BLaER1 treated with 17β-estradiol and CSF1 and Interleukin-3, amounts not matched to agents 10 nM and 100 nM (cell line): ENCODE results near the gene SNRNP200.

Experiments
- H3K27ac ChIP-seq, 11 experiments: shearing (Covaris generic); formaldehyde crosslinking; 2 replicates each; pipeline ENCODE4 v1.8.1; 2022
- H3K27me3 ChIP-seq, 11 experiments: shearing (Covaris generic); formaldehyde crosslinking; 2 replicates each; pipeline ENCODE4 v1.8.1; 2022
- H3K36me3 ChIP-seq, 11 experiments: shearing (Covaris generic); formaldehyde crosslinking; 2 replicates each; pipeline ENCODE4 v1.8.1; 2022
- H3K4me1 ChIP-seq, 10 experiments: shearing (Covaris generic); formaldehyde crosslinking; 2 replicates each; pipeline ENCODE4 v1.8.1; 2022
- H3K4me2 ChIP-seq, 11 experiments: shearing (Covaris generic); formaldehyde crosslinking; 2 replicates each; pipeline ENCODE4 v1.8.1; 2022
- H3K4me3 ChIP-seq, 10 experiments: shearing (Covaris generic); formaldehyde crosslinking; 2 replicates each; pipeline ENCODE4 v1.8.1; 2022
- H3K9ac ChIP-seq, 11 experiments: shearing (Covaris generic); formaldehyde crosslinking; 2 replicates each; pipeline ENCODE4 v1.8.1; 2022
- H3K9me3 ChIP-seq, 11 experiments: shearing (Covaris generic); formaldehyde crosslinking; replicated peaks in 1 of 11; 2 replicates each; pipeline ENCODE4 v1.8.1; 2022
- H4K20me1 ChIP-seq, 11 experiments: shearing (Covaris generic); formaldehyde crosslinking; 2 replicates each; pipeline ENCODE4 v1.8.1; 2022
- Cebpa-rat ChIP-seq, 11 experiments: shearing (Covaris generic); IDR thresholded peaks; 2 replicates each; pipeline ENCODE4 v1.8.1; 2022

Gene SNRNP200

DNA sequence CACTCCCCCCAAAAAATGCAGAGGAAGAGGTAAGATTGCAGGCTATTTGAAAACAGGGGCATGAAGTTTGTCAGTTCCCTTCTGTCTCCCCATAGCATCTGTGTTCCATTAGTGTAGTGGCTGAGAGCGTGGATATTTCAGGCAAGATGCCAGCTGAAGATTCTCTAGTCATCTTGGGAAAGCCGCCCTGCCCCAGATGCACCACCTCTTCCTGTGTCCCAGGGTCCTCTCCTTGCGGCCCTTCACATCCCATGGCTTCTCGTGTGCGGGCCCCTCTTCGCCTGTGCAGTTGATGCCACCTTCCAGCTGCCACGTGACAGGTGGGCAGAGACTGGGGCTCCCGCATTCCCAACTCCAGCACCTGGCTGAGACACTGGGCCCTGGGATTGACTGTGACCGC is 55.7 kb downstream of the SNRNP200 start:
- Histone ChIP-seq H3K27me3 (no peaks in the 10 kb centered on the region), H3K4me1 (peaks cover 40 to 82% (median 55%) of the 10 kb centered on the region in 10 experiments), H3K9ac (no peak overlapping the region; a peak in 1 of 22 replicates), H4K20me1 (peaks cover 0 to 26% (median 0%) of the 10 kb centered on the region in 11 experiments; a peak in 6 of 22 replicates), H3K4me2 (no peak overlapping the region), H3K4me3 (no peak overlapping the region), H3K36me3 (peaks cover 49 to 55% (median 52%) of the 10 kb centered on the region in 11 experiments), H3K27ac (peak overlapping the region in 1 of 11 experiments; percentile 5; a peak in 2 of 22 replicates), H3K9me3 (no peaks in the 10 kb centered on the region)
- no peak for TF ChIP-seq Cebpa-rat (IDR thresholded peaks at IDR 0.05)

GRCh38 chr2:96248624-96249023 is 56.7 kb downstream of the SNRNP200 start:
- Histone ChIP-seq H3K36me3 (peaks cover 38 to 45% (median 42%) of the 10 kb centered on the region in 11 experiments), H3K27me3 (no peaks in the 10 kb centered on the region), H4K20me1 (peaks cover 0 to 16% (median 0%) of the 10 kb centered on the region in 11 experiments; a peak in 4 of 22 replicates), H3K4me3 (no peak overlapping the region), H3K9ac (no peak overlapping the region), H3K4me2 (peak overlapping the region in 2 of 11 experiments; percentile 75 to 93; a peak in 3 of 22 replicates), H3K27ac (no peak overlapping the region), H3K4me1 (peaks cover 38 to 87% (median 55%) of the 10 kb centered on the region in 10 experiments), H3K9me3 (no peaks in the 10 kb centered on the region)
- TF ChIP-seq Cebpa-rat (IDR thresholded peaks at IDR 0.05) = no peak

GRCh38 chr2:96247896-96248295 is 57.5 kb downstream of the SNRNP200 start:
- H3K4me3 ChIP-seq = no peak overlapping the region
- peak overlapping the region in 4 of 11 experiments; percentile 83 to 93 (median 86); a peak in 5 of 22 replicates for H3K27ac ChIP-seq
- no peaks in the 10 kb centered on the region for H3K9me3 ChIP-seq
- no peaks in the 10 kb centered on the region for H3K27me3 ChIP-seq
- TF ChIP-seq Cebpa-rat (IDR thresholded peaks at IDR 0.05) = no peak
- H3K9ac ChIP-seq = 0 out of 22 replicates have a peak overlapping the region, but pooled peaks of 1 of the 11 experiments have one; percentile 9
- H3K4me1 ChIP-seq = peaks cover 43 to 94% (median 61%) of the 10 kb centered on the region in 10 experiments
- H3K4me2 ChIP-seq = peak overlapping the region in 6 of 11 experiments; percentile 57 to 93 (median 78); a peak in 11 of 22 replicates
- peaks cover 0 to 12% (median 0%) of the 10 kb centered on the region in 11 experiments; a peak in 3 of 22 replicates for H4K20me1 ChIP-seq
- H3K36me3 ChIP-seq = peaks cover 31 to 38% (median 34%) of the 10 kb centered on the region in 11 experiments

- Histone ChIP-seq H3K9me3 (no peaks in the 10 kb centered on the region), H4K20me1 (peaks cover 0 to 4% (median 0%) of the 10 kb centered on the region in 11 experiments; a peak in 2 of 22 replicates), H3K4me3 (no peak overlapping the region), H3K27ac (peak overlapping the region; percentile 76 to 93 (median 83); a peak in 21 of 22 replicates), H3K36me3 (peaks cover 22 to 29% (median 25%) of the 10 kb centered on the region in 11 experiments), H3K9ac (peak overlapping the region in 6 of 11 experiments; percentile 49 to 72 (median 63); a peak in 8 of 22 replicates), H3K4me2 (peak overlapping the region; percentile 57 to 93 (median 75)), H3K4me1 (peaks cover 52 to 93% (median 69%) of the 10 kb centered on the region in 10 experiments), H3K27me3 (no peaks in the 10 kb centered on the region)
- no peak for TF ChIP-seq Cebpa-rat (IDR thresholded peaks at IDR 0.05)
Observed at GRCh38 chr2:96247009-96247408, 58.3 kb downstream of the SNRNP200 start.

GRCh38 chr2:96245609-96246390 is 59.5 kb downstream of the SNRNP200 start:
- no peaks in the 10 kb centered on the region for H3K27me3 ChIP-seq
- no peak for TF ChIP-seq Cebpa-rat (IDR thresholded peaks at IDR 0.05)
- no peak overlapping the region for H3K4me3 ChIP-seq
- peak overlapping the region; percentile 57 to 93 (median 75) for H3K4me2 ChIP-seq
- H3K9ac ChIP-seq = peak overlapping the region; percentile 49 to 75 (median 65); a peak in 20 of 22 replicates
- H4K20me1 ChIP-seq = no peaks in the 10 kb centered on the region
- H3K4me1 ChIP-seq = peaks cover 59 to 93% (median 70%) of the 10 kb centered on the region in 10 experiments
- H3K36me3 ChIP-seq = peaks cover 13 to 19% (median 15%) of the 10 kb centered on the region in 11 experiments; a peak in 20 of 22 replicates
- peak overlapping the region; percentile 76 to 93 (median 84) for H3K27ac ChIP-seq
- no peaks in the 10 kb centered on the region for H3K9me3 ChIP-seq

GRCh38 chr2:96243843-96244242 is 61.5 kb downstream of the SNRNP200 start:
- peak overlapping the region in 9 of 11 experiments; percentile 12 to 97 (median 93); a peak in 15 of 22 replicates for H3K27ac ChIP-seq
- peak overlapping the region in 3 of 11 experiments; percentile 81 to 93 (median 85); a peak in 1 of 22 replicates for H3K4me2 ChIP-seq
- H3K4me1 ChIP-seq = peaks cover 61 to 98% (median 71%) of the 10 kb centered on the region in 10 experiments
- H3K9ac ChIP-seq = no peak overlapping the region
- H3K9me3 ChIP-seq = no peaks in the 10 kb centered on the region
- no peak for TF ChIP-seq Cebpa-rat (IDR thresholded peaks at IDR 0.05)
- H3K4me3 ChIP-seq = no peak overlapping the region
- H3K27me3 ChIP-seq = no peaks in the 10 kb centered on the region
- H4K20me1 ChIP-seq = no peaks in the 10 kb centered on the region
- H3K36me3 ChIP-seq = peaks cover 0 to 8% (median 0%) of the 10 kb centered on the region in 11 experiments; a peak in 5 of 22 replicates

- Histone ChIP-seq H3K9me3 (no peaks in the 10 kb centered on the region), H3K27me3 (no peaks in the 10 kb centered on the region), H3K4me1 (peaks cover 56 to 80% (median 62%) of the 10 kb centered on the region in 10 experiments), H4K20me1 (no peaks in the 10 kb centered on the region), H3K4me3 (peak overlapping the region in 9 of 10 experiments; percentile 24 to 51 (median 37); a peak in 13 of 20 replicates), H3K27ac (peak overlapping the region; percentile 89 to 97 (median 94)), H3K36me3 (peaks cover 0 to 17% (median 4%) of the 10 kb centered on the region in 11 experiments; a peak in 9 of 22 replicates), H3K9ac (peak overlapping the region; percentile 72 to 85 (median 82)), H3K4me2 (peak overlapping the region; percentile 81 to 97 (median 88))
- TF ChIP-seq Cebpa-rat (IDR thresholded peaks at IDR 0.05) = peak in 10 of 11 experiments; percentile 33 to 74 (median 52); a peak in 13 of 22 replicates
Observed at GRCh38 chr2:96241900-96242611, 63.3 kb downstream of the SNRNP200 start.

DNA sequence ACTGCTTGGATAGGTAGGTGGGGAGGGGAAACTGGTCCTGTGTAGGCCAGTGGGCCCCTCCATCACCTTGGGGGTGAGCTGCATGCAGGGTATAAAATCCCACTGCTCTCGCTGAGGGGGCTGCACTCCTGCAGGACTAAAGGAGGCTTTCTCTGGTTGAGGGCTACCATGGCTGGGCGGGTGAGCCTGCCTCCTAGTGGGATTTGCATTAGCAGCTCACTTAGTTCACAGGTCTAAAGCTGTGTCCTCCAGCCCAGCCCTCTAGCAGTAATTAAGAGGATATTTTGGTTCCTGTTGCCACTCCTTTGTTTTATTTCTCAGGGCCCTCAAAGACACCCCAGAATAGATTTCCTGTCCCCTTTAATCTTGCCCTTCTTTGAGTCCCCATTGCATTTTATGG is 64.1 kb downstream of the SNRNP200 start:
- H3K9ac ChIP-seq = peak overlapping the region in 10 of 11 experiments; percentile 72 to 85 (median 82); a peak in 19 of 22 replicates
- no peak for TF ChIP-seq Cebpa-rat (IDR thresholded peaks at IDR 0.05)

More for the DNA sequence above, 64.1 kb downstream of the SNRNP200 start:
- no peaks in the 10 kb centered on the region for H4K20me1 ChIP-seq
- H3K27ac ChIP-seq = peak overlapping the region; percentile 89 to 97 (median 94)
- peak overlapping the region; percentile 81 to 97 (median 88) for H3K4me2 ChIP-seq
- H3K9me3 ChIP-seq = no peaks in the 10 kb centered on the region
- H3K27me3 ChIP-seq = no peaks in the 10 kb centered on the region
- H3K4me1 ChIP-seq = peaks cover 47 to 72% (median 53%) of the 10 kb centered on the region in 10 experiments
- peaks cover 0 to 24% (median 8%) of the 10 kb centered on the region in 11 experiments; a peak in 13 of 22 replicates for H3K36me3 ChIP-seq
- H3K4me3 ChIP-seq = peak overlapping the region in 4 of 10 experiments; percentile 24 to 51 (median 36); a peak in 2 of 20 replicates
